GM18517 (cell line): ENCODE results near the gene STOX2.
"Not testable (repeated sequence)": the region's sequence is repeated elsewhere in the genome, so short reads cannot be mapped to it uniquely, and the experiment has no call there.

Experiments
- ATAC-seq: cut with Tn5 transposase; IDR thresholded peaks from one replicate; pipeline ENCODE4 v1.9.1; 2021; ENCODE audit warnings: mild to moderate bottlenecking, moderate library complexity; ENCODE audit not compliant: unreplicated experiment

The STOX2 gene

GRCh38 chr4:183934761-183935160 is 29.7 kb downstream of the STOX2 start:
- ATAC-seq: no peak

- no peak for ATAC-seq
These were observed 30.4 kb downstream of the STOX2 start for GRCh38 chr4:183935355-183936005.

DNA sequence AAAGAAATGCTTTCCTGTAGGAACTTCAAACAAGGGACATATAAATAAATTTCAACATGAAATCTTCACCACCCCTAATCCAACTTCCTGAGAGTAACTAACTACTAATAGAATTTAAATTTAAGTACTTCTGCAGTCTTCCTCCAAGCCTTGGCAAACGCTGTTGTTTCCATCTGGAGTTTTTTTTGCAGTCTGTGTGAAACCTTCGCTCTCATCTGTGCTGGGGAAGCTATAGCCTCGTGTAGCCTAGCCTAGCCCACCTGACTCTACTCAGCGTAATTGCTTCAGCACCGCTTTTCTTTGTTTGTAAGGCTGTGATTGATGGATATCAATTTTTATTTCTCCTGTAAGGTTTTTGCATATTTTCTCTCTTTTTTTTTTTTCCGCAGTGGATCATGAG is 30.9 kb downstream of the STOX2 start:
- no peak for ATAC-seq

DNA sequence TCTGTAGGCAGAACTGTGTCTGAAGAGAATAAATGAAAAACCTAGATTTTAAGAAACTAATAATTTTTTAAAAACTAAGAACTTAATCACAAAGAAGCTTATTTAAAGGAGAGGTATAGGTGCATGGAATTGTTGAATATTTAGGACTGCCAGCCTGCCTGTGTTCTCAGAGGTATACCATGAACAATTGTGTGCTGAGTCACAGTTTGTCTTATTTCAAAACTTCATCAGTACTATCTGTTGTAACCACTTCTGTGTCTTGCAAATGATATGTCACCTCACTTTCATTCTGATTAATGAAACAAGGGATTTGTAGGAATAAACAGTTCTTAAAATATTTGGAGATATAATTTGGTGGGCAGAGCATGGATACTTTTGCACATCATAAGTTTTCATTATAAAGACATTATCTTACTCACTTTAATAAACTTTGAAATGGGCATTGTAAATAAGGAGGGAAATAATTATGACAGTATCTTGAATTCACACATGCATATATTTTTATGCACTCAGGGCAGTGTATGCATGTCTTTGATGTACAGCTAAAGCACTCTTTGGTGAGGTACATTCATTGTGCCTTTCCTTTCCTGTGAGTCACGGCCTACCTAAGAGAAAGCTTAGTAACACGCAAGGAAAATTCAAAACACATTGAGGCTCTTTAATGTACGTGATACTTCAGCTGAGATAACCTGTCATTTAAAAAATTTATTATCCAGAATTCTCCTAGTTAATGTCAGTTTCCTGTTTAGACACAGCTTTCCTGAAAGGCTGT is 31.7 kb downstream of the STOX2 start:
- no peak for ATAC-seq

DNA sequence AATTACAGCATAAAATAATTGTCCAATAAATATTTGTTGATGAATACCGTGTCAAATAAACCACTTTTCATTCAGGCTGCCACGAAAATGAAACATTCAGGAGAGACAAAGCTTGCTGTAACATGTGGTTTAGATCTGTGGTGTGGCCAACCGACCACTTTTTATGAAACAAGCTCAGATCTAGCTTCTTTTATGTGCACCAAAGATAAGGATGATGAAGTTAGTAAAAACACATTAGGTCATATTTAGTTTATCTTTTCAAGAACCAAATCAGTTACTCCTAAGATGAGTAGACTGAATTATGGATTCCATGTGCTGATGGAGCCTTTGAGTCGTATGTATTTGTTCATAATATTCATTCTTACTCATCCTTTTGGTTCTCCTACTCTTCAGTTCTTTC is 35.8 kb downstream of the STOX2 start:
- ATAC-seq: no peak

GRCh38 chr4:183941964-183942363 is 36.9 kb downstream of the STOX2 start:
- no peak for ATAC-seq

DNA sequence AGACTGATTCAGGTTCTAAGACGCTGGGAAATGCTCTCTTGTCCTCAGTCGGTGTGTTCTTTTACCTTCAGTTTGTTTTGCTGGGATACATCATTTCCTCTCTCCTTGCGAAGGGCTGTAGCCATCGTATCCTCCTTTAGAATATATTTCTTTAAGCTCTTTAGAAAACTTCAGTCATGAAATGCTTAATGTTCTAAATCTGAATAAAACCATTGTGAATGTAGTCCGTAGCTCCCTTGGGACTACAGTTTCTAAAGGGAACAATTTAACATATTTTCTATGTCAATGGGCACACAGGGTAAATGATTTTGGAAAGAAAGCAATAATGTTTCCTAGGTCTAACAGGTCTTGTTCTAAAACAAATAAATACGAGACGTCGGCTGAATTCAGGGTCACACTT is 40.6 kb downstream of the STOX2 start:
- no peak for ATAC-seq

GRCh38 chr4:183950536-183950935 is 45.4 kb downstream of the STOX2 start:
- ATAC-seq: no peak

GRCh38 chr4:183952652-183953051 is 47.5 kb downstream of the STOX2 start:
- ATAC-seq: not testable (repeated sequence)

DNA sequence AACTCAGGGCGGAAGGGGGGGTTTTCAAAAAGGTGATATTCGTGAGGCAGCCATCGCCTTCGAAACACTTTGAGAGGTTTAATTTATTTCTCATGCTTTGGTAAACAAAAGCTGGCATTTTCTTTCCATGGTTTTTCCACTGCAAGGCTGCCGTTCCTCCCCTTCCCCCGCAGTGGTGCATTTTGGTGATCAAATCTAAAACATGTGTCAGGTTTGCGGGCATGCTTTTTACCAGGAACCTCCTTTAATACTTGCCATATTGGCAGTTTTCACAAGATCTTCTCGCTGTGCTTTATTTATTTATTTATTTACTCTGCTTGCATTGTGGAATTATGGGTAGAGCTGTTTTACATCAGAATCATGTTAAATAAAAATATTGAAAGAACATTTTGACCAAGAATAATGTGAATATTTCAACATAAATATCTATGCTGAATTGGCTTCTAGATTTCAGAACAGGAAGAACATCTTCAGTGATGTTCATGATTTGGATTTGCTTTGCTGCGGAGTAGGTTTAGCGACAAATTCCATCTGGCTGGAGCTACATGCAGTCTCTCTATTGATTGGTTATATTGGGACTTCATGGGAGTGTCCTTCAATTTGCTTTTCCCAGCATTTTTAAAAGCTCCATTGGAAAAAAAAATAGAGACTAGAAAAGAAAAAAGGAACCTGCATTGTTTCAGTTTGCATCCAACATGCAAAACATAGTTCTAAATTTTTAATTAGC is 54.4 kb downstream of the STOX2 start:
- no peak for ATAC-seq

- no peak for ATAC-seq
These were observed 54.9 kb downstream of the STOX2 start for GRCh38 chr4:183960046-183960420.

DNA sequence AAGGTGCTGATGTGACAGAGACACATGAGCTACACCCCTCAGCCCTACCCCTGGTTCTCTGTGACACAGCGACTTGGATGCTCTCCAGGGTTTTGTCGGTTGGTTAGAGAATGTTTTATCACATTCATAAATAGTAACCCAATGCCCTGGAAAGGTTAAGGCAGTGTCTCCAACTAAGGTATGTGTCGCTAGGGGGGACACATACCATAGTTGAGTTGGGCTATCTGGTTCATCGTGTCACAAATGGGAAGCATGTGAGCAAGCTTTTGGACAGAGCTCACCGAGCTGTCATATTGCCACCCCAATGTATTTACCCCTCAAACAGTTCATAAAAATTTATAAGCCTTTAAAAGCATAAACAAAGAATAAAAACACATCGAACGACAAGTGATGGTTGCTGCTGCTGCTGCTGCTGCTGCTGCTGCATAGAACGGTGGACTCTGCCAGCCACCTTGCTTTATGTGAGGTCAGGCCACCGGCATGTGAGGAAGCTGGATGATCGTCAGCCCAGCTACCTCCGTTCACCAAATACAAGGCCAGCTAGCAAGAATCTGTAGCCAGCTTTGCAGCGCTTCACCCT is 55.9 kb downstream of the STOX2 start:
- no peak for ATAC-seq

DNA sequence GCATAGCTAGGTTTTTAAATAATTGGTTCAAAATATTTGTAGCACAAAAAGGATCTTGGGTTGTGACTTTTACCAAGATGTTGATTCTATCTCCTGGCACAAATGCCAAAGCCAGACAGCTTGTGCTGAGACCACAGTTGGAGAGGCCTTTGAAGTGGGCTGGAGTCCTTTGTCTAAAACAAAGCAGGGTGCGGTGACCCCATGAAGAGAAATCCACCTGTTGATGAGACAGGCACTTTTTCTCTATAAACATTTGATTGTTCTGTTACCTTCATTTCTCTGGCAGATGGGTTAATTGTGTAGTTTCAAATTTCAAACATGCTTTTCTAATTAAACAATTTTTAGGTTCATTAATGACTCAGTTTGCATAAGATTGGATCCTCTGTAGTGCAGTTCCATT is 56.7 kb downstream of the STOX2 start:
- no peak for ATAC-seq

DNA sequence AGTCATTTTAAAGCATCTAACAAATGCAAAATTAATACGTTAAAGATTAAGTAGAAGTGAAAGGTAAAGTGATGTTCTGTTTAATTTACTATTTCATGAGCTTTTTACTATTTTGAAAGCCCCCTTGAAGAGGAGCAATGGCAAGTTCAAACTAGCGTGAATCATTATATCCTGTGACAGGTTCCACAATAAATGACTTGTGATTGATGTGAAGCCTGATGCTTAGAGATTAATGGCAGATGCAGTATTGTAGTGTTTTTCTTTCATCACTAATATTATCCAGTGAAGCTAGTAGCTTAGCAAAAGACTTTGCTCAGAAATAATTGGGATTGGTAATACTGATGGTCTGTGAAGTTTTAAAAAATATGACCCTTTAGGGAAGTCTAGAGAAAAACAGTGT is 57.3 kb downstream of the STOX2 start:
- ATAC-seq: no peak

DNA sequence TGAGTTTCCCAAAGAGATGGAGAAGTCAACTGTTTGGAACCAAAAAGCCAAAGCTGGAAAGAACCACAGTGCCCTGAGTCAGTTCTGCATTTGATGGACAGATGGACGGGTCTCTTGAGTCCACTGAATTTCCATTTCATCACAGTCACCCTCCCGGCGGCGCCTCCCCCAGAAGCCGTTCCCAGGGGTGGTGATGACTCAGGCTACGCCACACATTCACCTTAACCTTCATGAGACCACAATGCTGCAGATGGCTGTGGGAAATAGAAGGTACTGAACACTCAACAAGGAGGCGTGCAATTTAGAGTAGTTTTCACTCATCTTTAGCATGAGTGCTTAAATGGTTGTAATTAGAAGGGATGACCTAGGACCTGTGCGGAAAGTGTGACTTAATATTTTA is 61.3 kb downstream of the STOX2 start:
- no peak for ATAC-seq

- no peak for ATAC-seq
These were observed 62.2 kb downstream of the STOX2 start for GRCh38 chr4:183967266-183967665.

DNA sequence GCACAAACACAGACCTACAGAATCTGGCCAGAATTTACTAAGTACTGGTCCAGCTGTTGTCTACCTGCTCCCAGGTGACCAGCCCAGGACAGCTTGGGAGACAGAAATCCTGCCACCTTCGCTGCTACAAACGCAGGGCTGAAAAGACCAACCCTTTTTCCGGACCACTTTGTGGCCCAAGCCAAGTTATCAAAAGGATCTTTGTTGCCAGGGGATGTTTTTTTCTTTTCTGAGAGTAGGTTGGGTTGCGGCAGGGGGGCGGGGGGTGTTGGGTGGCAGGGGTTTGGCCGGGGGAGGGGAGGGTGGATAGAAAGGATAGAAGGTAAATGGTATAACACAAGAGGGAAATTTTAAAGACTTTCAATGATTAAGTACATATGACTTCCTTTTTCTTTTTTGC is 63.4 kb downstream of the STOX2 start:
- no peak for ATAC-seq

- no peak for ATAC-seq
These were observed 63.8 kb downstream of the STOX2 start for GRCh38 chr4:183968931-183969330.

GRCh38 chr4:183969596-183969995 is 64.5 kb downstream of the STOX2 start:
- no peak for ATAC-seq

GRCh38 chr4:183971929-183972490 is 66.9 kb downstream of the STOX2 start:
- no peak for ATAC-seq

DNA sequence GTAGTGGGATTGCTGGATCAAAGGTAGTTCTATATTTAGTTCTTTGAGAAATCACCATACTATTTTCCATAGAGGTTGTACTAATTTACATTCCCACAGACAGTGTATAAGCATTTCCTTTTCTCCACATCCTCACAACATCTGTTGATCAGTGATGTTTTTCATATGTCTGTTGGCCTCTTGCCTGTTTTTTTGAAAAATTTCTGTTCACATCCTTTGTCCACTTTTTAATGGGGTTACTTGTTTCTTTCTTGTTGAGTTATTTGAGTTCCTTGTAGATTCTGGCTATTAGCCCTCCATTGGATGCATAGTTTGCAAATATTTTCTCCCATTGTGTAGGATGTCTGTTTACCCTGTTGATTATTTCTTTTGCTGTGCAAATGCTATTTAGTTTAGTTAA is 72.6 kb downstream of the STOX2 start:
- no peak for ATAC-seq
